ENCODE measurements around the gene WNT9B.

DNA sequence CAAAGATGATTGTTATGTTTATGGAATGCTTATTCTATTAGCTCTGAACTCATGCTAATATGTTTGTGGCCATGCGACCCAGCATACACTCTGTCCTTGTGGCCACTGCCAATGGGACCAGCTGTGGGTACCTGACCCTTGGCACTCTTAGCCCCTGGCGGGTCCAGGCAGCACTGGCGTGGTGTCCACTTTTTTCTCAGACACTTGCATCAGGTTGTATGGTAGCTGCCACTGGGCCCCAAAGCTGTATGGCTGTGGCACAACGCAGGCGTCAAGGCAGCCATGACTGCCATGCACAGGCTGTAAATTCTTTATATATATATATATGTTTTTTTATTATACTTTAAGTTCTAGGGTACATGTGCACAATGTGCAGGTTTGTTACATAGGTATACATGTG, 12.2 kb upstream of the WNT9B start:
- no peak for TF ChIP-seq EZH2 (IDR thresholded peaks at IDR 0.05)
- TF ChIP-seq POLR2AphosphoS5 (IDR thresholded peaks at IDR 0.05; ENCODE audit: borderline replicate concordance, low read depth, low read length): no peak
